ENCODE results near the gene RAMP2. TPM values are rescaled to one million over a fixed set of nuclear protein-coding genes. Genes with fewer than 3 reads are reported as not detected.

Gene RAMP2
- total RNA-seq, 1 experiment from 2014 or later, result 10.9 TPM

- Mint-ChIP-seq H3K27me3 (ENCODE audit: low read depth) (peaks cover 27% of the 10 kb centered on the region), H3K9me3 (peaks cover 6% of the 10 kb centered on the region), H3K36me3 (no peaks in the 10 kb centered on the region), H3K4me3 (peak overlapping the region; percentile 86), H3K27ac (peak overlapping the region; percentile 96), H3K4me1 (peaks cover 33% of the 10 kb centered on the region)
- ChIA-PET CTCF (interaction anchor here (1.0 to 2.7 kb wide), 4 partner anchors 18 to 166 kb away, joined by 3 to 31 read pairs (median 7); no protein-coding TSS in a partner anchor), POLR2A (interaction anchor here (1.3 to 1.8 kb wide), 3 partner anchors 17 to 126 kb away, joined by 3 to 6 read pairs (median 3); partner anchors contain the start of gene RAMP2)
- TF ChIP-seq FOXP4 (CRISPR knock-in tag; IDR thresholded peaks at IDR 0.05) (no peak), USF1 (CRISPR knock-in tag; IDR thresholded peaks at IDR 0.05) (peak; percentile 49; the same call in 1 of the 2 replicates), PRDM15 (CRISPR knock-in tag; IDR thresholded peaks at IDR 0.05) (peak; percentile 88)
- ATAC-seq (peak; percentile 75), DNase-seq (ENCODE audit: low spot score) (no peak)
These were observed 16.7 kb upstream of the RAMP2 start for GRCh38 chr17:42744283-42744805.

GRCh38 chr17:42744806-42745617 lies 16.0 kb upstream of the RAMP2 start, which contains the start of gene EZH1:
EZH1 (minus strand) TSS chr17:42745040; CDS start chr17:42728941, 16,099 bp downstream.
- ChIA-PET CTCF (interaction anchor here (2.7 kb wide), 1 partner anchor 19 kb away, joined by 31 read pairs; no protein-coding TSS in a partner anchor), POLR2A (interaction anchor here (1.8 kb wide), 1 partner anchor 16 kb away, joined by 6 read pairs; the partner anchor contains the start of gene RAMP2)
- ATAC-seq (peak; percentile 93), DNase-seq (ENCODE audit: low spot score) (peak; percentile 94)
- Mint-ChIP-seq H3K36me3 (no peaks in the 10 kb centered on the region), H3K27ac (peak within 1 kb of the TSS; percentile 96), H3K27me3 (ENCODE audit: low read depth) (peaks cover 27% of the 10 kb centered on the region), H3K9me3 (peaks cover 6% of the 10 kb centered on the region), H3K4me3 (peak within 1 kb of the TSS; percentile 86), H3K4me1 (peaks cover 36% of the 10 kb centered on the region)
- TF ChIP-seq NFE2L1 (CRISPR knock-in tag; IDR thresholded peaks at IDR 0.05) (peak; percentile 96), CREM (CRISPR knock-in tag; IDR thresholded peaks at IDR 0.05) (0 out of 2 replicates have a peak, but pooled peaks have one; percentile 60), ESRRA (CRISPR knock-in tag; IDR thresholded peaks at IDR 0.05; ENCODE audit: borderline replicate concordance) (peak; percentile 57; the same call in 1 of the 2 replicates), ZBTB21 (CRISPR knock-in tag; IDR thresholded peaks at IDR 0.05; ENCODE audit: borderline replicate concordance) (peak; percentile 86; the same call in 1 of the 2 replicates), STAT6 (CRISPR knock-in tag; conservative IDR thresholded peaks at IDR 0.05; ENCODE audit: low read depth) (no peak), PRDM15 (CRISPR knock-in tag; IDR thresholded peaks at IDR 0.05) (0 out of 2 replicates have a peak, but pooled peaks have one; percentile 36), TP53 (CRISPR knock-in tag; IDR thresholded peaks at IDR 0.05) (no peak), E2F4 (CRISPR knock-in tag; IDR thresholded peaks at IDR 0.05; ENCODE audit: borderline replicate concordance, low read depth) (no peak), ZNF121 (CRISPR knock-in tag; IDR thresholded peaks at IDR 0.05) (no peak), SMAD4 (CRISPR knock-in tag; IDR thresholded peaks at IDR 0.05) (0 out of 2 replicates have a peak, but pooled peaks have one; percentile 52), E2F5 (CRISPR knock-in tag; IDR thresholded peaks at IDR 0.05) (peak; percentile 98), NR3C1 (CRISPR knock-in tag; conservative IDR thresholded peaks at IDR 0.05; ENCODE audit: low read depth) (0 out of 2 replicates have a peak, but pooled peaks have one; percentile 43), ZNF263 (CRISPR knock-in tag; IDR thresholded peaks at IDR 0.05; ENCODE audit: low read depth) (peak; percentile 53; the same call in 1 of the 2 replicates)
